ENCODE measurements around the gene PRSS33.

PRSS33 gene

DNA sequence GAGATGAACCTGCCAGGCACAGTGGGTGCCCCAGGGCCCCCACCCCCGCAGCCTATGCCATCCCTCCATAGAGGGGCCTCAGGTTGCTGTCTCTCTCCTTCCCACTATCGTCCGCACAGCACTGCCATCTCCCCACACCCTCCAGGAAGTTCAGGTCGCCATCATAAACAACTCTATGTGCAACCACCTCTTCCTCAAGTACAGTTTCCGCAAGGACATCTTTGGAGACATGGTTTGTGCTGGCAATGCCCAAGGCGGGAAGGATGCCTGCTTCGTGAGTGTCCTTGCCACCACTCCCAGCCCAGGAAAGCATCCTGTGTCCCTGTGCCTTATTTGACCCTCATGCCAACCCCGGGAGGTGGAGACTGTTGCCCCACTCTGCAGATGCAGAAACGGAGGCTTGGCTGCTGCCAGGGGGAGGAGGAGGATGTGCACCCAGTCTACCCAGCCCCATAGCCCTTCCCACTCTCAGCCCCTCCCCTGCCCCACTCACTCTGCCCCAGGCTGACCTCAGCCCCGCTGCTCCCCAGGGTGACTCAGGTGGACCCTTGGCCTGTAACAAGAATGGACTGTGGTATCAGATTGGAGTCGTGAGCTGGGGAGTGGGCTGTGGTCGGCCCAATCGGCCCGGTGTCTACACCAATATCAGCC is 33.6 kb upstream of the PRSS33 start:
- DNase-seq, result no peak

DNA sequence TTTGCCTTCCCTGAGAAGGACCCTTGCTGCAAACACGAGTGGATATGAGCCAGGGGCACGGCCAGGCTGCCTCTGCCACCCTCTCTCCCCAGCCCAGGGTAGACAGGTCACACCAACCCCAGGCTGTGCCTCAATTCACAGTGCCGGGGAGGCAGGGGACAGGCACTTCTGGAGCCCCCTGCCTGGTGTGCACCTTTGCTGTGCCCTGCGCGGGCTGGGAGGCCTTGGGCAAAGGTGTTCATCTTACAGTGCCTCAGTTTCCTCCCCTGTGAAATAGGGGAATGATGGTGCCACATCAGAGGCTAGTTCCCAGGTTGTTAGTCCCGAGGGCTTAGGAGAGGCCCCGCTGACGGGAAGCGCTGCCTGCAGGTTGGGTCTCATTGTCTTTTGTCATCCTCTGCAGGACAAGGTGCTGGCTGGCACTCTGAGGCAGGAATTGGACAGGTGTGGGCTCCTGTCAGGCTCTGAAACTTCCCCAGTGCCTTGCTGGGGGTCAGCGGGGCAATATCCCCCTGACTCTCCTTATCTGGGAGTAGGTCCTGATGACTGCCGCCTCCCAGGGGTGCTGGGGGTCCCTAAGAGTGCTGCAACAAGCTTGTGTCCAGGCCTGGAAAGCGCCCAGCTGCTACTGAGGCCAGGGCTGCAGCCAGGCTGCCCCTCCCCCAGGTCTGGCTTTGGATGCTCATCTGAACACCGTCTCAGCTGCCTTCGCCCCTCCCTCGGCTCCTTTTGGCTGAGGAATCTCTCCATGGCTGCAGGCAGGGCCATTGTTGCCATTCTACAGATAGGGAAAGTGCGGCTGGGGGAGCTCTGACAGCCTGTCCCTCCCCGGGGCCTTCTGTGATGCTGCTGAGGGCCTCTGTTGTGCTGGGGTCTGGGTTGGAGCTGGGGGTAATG is 32.8 kb upstream of the PRSS33 start:
- DNase-seq, result no peak

DNA sequence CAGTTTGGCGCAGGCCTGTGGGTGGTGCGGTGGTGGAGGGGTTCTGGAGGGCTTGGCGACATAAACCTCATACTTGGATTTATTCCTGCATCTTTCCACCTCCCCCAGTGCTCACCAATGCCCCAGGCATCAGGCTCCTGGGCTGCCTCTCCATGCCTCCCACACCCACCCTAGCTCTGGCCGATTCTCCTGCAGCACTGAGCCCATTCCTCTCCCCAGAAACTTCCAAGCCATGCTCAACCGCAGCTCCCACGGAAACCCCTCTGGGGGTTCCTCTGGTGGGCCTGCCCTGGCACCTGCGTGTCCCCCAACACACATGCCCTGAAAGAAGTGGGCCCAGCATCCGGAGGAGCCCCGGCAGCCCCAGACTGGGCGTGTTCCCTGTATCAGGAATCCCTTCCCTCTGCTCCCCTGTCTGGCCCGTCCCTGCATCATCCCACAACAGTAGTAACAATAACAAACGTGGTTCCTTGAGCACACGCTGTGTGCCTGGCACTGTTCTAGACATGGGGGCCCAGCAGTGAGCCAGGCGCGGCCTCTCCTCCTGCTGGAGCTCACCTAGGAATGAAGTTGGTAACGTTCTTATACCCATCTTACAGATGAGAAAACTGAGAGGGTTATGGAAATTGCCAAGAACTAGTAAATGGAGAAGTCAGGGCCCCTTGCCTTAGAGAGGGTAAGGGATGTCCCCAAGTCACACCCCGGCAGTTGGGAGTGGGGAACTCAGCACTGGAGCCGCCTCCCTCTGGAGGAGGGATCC is 32.0 kb upstream of the PRSS33 start:
- no peak for DNase-seq

DNA sequence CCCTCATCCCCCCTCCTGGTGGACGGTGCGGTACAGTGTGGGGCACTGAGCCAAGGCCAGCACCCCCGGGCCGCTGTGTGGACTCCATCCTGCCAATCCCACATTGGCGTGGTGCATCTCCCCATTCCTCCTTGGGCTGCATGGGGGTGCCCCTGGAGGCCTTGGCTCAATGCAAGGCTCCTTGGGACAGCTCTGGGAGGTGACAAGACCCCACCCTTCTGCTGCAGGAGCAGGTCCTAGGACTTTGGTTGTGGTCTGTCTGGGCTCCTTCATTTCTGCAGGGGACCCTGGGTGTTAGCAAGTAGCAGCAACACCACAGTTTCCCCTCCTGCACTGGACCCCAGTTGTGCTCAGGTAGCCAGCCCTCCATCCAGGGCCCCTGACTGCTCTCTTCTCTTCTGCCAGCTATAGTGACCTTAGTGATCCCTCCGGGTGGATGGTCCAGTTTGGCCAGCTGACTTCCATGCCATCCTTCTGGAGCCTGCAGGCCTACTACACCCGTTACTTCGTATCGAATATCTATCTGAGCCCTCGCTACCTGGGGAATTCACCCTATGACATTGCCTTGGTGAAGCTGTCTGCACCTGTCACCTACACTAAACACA is 31.0 kb upstream of the PRSS33 start:
- DNase-seq, result no peak

DNA sequence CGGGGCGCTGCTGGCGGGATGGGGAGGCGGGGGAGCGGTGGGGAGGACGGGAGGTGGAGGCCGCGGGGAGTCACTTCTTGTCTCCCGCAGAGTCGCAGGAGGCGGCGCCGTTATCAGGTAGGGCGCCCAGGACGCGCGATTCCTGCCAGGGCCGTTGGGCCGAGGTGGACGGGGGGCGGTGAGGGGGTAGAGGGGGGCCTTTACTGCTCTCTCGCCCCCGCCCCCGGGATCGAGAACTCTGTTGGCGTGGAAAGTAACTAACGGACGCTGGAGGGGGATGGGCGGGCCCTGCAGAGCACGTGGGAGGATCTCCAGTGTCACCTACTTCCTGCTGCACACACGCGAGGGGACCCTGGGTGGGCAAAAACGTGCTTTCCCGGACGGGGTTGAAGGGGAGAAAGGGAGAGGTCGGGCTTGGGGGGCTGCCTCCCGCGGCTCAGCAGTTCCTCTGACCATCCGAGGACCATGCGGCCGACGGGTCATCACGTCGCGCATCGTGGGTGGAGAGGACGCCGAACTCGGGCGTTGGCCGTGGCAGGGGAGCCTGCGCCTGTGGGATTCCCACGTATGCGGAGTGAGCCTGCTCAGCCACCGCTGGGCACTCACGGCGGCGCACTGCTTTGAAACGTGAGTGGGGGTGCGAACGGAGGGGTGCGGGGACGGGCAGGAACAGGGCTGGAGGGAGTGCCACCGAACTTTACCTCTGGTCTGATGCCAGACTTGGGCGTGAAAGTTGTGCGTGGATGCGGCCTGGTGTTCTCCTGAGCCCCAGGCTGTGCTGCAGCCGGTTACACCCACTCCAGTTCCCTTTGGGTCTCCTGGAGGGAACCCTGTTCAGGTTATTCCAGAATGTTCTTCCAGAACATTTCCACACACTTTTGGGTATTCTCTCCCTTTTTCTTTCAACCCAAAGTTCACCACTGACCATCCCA is 30.2 kb upstream of the PRSS33 start:
- DNase-seq, result no peak

DNA sequence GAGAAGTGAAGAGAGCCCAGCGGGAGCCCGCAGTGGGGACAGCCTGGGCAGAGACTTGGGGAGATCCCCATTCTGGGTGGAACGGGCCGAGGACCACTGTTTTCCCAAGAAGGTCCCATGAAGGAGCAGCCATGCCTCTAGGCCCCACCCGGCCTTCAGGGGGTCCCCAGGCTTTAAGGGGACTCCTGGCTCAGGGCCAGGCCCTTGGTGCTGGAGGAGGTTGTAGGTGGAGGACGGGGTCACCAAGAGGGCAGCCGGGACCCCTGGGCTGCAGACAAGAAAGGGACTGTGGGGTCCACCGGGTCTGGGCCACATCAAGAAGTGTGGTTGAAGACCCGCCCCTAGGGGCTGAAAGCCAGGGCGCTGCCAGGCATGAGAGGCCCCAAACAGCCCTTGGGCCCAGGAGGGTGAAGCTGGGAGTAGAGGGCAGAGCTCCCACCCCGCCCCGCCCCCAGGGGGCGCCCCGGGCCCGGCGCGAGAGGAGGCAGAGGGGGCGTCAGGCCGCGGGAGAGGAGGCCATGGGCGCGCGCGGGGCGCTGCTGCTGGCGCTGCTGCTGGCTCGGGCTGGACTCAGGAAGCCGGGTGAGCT is 29.5 kb upstream of the PRSS33 start, which contains the start of gene PRSS21:
TSS of gene PRSS21 (plus strand) at position 487 of the 589 bp plus-strand sequence. CDS start at position 519, 32 bp downstream.
- DNase-seq, result no peak

DNA sequence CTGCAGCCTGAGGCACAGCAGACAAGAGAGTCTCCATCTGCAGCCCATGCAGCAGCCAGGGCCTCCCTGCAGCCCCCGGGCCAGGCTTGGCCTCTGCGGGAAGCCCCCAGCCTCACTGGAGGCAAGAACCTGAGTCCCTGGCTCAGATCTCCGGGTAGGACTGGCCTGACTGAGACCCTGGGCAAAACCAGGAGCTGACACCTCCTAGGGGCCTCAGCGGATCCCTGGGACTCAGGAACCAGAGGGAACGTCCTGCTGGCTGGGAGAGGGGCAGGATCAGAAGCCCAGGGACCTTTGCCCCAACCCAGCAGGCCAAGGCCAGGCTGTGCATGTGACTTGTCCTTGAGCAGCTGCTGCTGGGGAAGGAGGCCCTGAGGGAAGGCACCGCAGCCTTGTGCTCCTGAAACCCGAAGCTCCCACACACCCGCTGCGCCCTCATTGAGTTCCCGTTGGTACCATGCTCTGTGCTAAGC is 28.0 kb upstream of the PRSS33 start:
- DNase-seq, result no peak

DNA sequence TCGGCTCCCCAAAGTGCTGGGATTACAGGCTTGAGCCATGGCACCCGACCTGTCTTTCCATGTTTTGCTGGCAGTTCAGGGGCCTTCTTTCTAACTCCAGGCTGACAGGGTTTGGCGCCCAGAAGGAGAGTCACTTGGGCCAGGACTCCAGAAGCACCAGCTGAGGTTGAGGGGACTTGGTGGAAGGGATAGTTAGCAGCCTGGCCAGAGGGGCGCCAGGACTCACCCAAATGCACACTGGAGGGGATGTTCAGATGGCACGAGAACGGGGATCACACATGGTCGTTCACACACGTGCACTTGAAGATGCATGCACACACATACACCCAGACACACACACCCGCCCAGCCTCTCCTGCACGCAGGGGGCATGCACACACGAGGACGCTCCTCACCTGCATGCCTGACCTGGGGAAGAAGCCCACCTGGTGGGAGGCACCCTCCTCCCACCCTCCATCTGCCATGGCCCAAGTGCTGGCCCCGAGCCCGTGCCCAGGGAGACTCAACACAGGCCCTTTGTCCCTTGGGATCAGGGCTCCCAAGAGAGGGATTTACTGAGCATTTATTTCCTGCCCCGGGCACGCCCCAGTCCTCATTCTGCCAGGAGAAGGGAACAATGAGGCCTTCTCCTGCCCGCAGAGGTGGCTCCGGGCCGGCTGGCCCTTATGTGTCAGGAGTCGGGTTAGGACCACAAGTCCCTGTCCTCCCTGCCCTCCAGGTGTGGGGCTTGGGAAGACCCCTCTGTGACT is 27.4 kb upstream of the PRSS33 start:
- DNase-seq, result no peak

DNA sequence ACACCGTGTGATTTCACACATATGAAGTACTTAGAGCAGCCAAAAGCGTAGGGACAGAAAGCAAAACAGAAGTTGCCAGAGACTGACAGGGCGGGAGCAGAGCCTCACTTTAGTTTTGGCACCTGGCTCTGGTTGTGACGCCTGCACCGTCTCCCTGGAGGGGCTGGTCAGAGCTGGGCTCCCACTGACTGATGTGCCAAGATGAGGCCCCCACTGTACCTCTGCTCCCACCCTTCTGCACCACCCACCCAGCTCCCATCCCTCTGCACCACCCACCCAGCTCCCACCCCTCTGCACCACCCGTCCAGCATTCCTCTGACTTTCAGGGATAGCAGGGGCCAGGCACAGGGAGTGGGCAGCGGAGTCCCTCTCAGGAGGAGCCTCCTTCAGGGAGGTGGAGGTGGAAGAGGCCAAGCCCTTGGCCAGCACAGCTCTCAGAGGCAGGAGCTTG is 26.4 kb upstream of the PRSS33 start:
- no peak for DNase-seq

DNA sequence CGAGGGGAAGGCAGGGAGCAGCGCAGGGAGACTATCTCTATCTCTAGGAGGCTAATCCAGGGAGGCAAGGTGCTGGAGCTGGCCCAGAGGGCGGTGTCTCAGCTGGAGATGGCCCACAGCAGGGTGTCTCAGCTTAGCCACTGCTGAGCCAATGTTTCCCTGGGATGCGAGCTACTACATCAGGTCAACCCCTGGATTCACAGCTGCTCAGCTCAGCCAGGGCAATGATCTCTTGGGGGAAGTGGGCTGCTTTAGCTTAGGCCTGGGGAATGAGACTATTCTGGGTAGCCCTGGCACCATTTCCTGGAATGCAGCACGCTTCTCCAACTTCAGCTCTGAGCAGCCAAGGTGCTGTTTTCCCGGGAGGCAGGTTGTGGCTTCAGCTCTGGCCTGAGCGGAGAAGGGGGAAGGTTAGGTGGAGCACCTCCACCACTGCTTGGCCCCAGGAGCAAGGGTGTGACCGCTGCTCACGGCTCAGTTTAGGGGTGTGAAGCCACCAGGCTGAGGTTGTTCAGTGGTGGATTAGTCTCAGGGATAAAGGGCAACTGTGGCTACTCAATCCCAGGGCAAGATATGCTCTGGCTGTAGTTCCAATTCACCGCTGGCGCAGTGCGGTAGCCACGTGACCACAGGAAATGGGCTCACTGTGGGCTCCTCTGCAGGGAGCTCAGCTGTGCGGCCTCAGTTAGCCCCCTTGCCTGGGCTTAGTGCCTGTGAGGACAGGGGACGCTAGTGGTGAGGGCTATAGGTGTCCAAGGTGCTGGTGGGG is 24.5 kb upstream of the PRSS33 start:
- DNase-seq, result no peak

DNA sequence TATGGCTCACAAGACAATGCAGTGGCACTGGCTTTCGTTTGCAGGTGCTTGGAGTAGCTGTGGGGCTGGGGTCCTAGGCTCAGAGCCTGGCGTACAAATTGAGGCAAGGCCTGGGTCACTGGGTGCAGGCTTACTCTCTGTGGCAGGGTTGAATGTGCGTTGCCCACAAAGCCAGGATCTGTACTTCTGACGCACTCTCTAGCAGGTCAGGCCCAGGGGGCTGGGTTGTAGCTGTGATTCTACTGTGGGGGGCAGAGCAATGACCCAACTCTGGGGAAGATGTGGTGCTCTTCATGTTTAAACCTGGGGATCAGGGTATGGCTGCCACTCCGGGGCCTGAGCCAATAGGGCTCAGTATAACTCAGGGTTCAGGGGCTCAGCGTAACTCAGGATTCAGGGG is 23.3 kb upstream of the PRSS33 start:
- no peak for DNase-seq

DNA sequence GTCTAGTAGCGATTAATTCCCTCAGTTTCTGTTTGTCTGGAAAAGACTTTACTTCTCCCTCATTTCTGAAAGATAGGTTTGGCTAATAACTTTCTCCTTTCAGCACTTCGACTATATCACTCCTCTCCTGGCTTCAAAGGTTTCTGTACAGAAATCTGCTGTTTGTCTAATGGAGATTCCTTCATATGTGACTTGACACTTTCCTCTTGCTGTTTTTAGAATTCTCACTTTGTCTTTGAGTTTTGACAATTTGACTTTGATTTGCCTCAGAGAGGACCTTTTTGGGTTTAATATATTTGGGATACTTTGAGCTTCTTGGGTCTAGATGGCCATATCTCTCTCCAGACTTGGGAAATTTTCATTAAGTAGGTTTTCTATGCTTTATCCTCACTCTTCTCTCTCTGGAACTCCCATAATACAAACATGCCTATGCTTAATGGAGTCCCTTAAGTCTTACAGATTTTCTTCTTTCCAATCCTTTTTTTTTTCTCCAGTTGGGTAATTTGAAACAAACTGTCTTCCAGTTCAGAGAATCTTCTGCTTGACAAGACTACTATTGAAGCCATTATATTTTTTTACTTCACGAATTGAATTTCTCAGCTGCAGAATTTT is 21.9 kb upstream of the PRSS33 start:
- DNase-seq, result no peak

DNA sequence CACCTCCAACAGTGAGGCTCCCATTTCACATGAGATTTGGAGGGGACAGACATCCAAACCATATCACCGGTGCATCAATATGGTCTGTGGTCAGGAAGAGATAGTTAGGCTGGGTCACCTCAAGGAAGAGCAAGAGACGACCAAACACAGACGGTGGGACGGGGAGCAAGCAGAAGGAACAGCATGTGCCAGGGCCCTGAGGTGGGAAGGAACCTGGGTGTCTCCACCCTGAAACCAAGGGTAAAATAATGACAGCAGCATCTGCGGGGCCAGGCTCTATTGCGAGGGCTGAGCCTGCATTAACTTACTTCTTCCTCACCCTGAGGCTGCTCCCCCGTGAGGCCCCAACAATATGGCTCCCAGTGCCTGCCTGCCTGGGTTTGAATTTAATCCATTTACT is 20.8 kb upstream of the PRSS33 start:
- no peak for DNase-seq

DNA sequence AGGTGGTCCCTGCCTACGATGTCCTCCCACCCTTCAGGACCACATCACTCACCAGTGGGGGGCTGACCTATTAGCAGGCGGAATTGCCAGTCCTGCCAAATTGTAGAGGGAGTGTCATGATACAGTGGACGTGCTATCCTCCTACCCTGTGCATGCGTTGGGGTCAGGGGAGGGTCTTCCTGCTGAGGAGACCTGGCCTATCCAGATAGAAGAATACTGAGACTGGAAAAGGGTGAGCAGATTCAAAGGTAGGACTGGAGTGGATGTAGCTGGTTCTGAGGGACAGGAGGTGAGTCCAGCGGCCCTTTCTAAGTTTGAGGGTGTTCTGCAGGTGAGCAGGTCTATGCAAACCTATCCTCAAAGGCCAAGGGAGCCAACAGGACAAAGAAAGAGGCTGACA is 18.9 kb upstream of the PRSS33 start:
- DNase-seq, result no peak

DNA sequence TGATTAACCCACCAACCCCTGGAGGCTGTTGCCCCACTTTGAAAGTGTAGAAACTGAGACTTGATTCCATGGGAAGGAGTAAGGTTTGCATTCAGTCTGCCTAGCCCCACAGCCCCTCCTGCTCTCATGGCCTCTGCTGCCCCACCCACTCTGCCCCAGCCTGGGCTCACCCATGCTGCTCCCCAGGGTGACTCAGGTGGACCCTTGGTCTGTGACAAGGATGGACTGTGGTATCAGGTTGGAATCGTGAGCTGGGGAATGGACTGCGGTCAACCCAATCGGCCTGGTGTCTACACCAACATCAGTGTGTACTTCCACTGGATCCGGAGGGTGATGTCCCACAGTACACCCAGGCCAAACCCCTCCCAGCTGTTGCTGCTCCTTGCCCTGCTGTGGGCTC is 17.4 kb upstream of the PRSS33 start:
- DNase-seq, result no peak

DNA sequence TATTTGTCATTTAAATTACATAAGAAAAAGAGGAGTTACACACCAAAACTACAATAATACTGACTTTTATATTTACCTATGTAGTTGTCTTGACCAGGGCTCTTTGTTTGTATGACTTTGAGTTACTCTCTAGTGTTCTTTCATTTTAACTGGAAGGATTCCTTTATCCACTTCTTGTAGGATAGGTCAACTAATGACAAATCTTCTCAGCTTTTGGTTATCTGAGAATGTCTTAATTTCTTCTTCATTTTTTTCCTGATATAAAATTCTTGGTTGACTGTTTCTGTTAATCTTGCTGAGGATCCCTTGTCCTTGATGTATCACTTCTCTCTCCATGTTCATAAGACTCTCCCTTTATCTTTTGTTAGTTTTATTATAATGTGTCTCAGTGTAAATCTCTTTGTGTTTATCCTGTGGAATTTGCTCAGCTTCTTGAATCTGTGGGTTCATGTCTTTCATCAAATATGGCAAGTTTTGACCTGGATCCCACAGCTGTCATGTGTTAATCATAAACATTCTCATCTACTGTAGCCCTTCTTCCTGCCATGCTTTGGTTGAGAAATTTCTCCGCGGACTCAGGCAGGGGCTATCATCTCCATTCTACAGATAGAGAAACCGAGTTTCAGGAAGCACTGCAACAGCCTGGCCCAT is 16.3 kb upstream of the PRSS33 start:
- DNase-seq, result no peak

DNA sequence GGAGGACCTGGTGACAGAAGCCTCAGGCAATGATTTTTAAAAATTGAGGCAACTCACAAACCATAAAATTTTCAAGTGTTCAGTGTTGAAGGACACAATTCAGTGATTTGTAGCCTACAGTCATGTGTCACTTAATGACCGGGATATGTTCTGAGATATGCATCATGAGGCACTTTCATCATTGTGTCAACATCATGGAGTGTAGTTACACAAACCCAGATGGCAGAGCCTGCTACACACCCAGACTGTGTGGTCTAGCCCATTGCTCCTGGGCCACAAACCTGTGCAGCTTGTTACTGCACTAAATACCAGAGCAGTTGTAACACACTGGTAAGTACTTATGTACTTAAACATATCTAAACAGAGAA is 12.5 kb upstream of the PRSS33 start:
- no peak for DNase-seq

DNA sequence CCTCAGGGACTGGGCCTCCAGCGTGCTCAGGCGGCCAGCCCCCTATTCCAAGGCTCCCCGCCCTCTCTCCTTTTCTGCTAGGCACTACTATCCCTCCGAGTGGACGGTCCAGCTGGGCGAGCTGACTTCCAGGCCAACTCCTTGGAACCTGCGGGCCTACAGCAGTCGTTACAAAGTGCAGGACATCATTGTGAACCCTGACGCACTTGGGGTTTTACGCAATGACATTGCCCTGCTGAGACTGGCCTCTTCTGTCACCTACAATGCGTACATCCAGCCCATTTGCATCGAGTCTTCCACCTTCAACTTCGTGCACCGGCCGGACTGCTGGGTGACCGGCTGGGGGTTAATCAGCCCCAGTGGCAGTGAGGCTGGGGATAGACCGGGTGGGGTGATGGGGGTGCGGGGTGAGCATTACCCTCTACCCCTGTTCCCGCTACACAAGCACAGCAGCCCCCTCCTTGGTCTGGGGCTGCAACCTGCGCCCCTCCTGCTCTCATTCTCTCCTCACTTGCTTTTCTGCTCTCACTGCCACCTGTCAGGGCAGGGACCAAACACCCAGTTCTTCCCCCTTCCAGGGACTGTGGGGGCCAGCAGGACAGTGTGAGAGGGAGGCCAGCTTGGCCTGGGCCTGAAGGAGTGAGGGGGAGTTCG is 12.0 kb upstream of the PRSS33 start:
- DNase-seq, result no peak
